DOHH2 (cell line): Measurements from ENCODE around the gene PLCG2.
A peak's percentile ranks its signal among the peaks of the same experiment; 100 is the strongest.

Experiments
- H3F3A ChIP-seq: fragments of 200-600 bp; sonication (generic), shearing (Covaris generic); 2 replicates; pipeline ENCODE4 v1.6.0; 2016; ENCODE audit warnings: antibody characterized with exemption, mild to moderate bottlenecking; ENCODE audit not compliant: control insufficient read depth, insufficient read depth
- H3K27ac ChIP-seq: fragments of 200-600 bp; sonication (generic); 2 replicates; pipeline ENCODE4 v1.5.1; 2014; ENCODE audit warnings: low read depth, mild to moderate bottlenecking, low read length, moderate library complexity
- H3K27me3 ChIP-seq: fragments of 200-600 bp; sonication (generic); 2 replicates; pipeline ENCODE4 v1.6.1; 2014; ENCODE audit warnings: mild to moderate bottlenecking, low read length, mixed read lengths; ENCODE audit not compliant: control insufficient read depth
- H3K36me3 ChIP-seq: fragments of 200-600 bp; sonication (generic); 2 replicates; pipeline ENCODE4 v1.6.1; 2014; ENCODE audit warnings: mild to moderate bottlenecking, low read length, moderate library complexity, mixed read lengths; ENCODE audit not compliant: control insufficient read depth
- H3K4me1 ChIP-seq: fragments of 200-600 bp; sonication (generic); 2 replicates; pipeline ENCODE4 v1.6.1; 2014; ENCODE audit warnings: mild to moderate bottlenecking, low read length, mixed read lengths; ENCODE audit not compliant: control insufficient read depth
- H3K4me2 ChIP-seq: fragments of 200-600 bp; sonication (generic); 2 replicates; pipeline ENCODE4 v1.6.0; 2014; ENCODE audit warnings: mild to moderate bottlenecking, low read length, moderate library complexity
- H3K4me3 ChIP-seq: fragments of 200-600 bp; sonication (generic); 2 replicates; pipeline ENCODE4 v1.5.1; 2014; ENCODE audit warnings: mild to moderate bottlenecking, low read length, mixed read lengths
- H3K79me2 ChIP-seq: fragments of 200-600 bp; sonication (generic); 2 replicates; pipeline ENCODE4 v1.6.1; 2014; ENCODE audit warnings: mild to moderate bottlenecking, low read length, mixed read lengths; ENCODE audit not compliant: control insufficient read depth
- H3K9me2 ChIP-seq: fragments of 200-600 bp; sonication (generic); replicated peaks from 2 replicates; pipeline ENCODE4 v1.6.1; 2014; ENCODE audit warnings: mild to moderate bottlenecking, low read length, mixed read lengths; ENCODE audit not compliant: control insufficient read depth
- H3K9me3 ChIP-seq: fragments of 200-600 bp; sonication (generic); 2 replicates; pipeline ENCODE4 v1.6.1; 2014; ENCODE audit warnings: antibody characterized with exemption, low read length, mixed read lengths; ENCODE audit not compliant: control insufficient read depth, insufficient read depth
- H4K20me1 ChIP-seq: fragments of 200-600 bp; sonication (generic); 2 replicates; pipeline ENCODE4 v1.6.0; 2014; ENCODE audit warnings: low read depth, mild to moderate bottlenecking, antibody characterized with exemption, low read length, moderate library complexity; ENCODE audit not compliant: control insufficient read depth, insufficient read depth
- EZH2phosphoT487 ChIP-seq: fragments of 200-600 bp; sonication (generic); IDR thresholded peaks from 2 replicates; pipeline ENCODE4 v1.6.1; 2017; ENCODE audit warnings: borderline replicate concordance, mild to moderate bottlenecking, antibody characterized with exemption, low read length, moderate library complexity, mixed read lengths
- TF ChIP-seq, protein P1 (sequence below): fragments of 200-600 bp; sonication (generic); IDR thresholded peaks from one replicate; pipeline ENCODE4 v1.5.1; 2014; ENCODE audit warnings: antibody characterized with exemption, mild to moderate bottlenecking, low read depth, low read length; ENCODE audit not compliant: poor library complexity, severe bottlenecking

PLCG2 gene

DNA sequence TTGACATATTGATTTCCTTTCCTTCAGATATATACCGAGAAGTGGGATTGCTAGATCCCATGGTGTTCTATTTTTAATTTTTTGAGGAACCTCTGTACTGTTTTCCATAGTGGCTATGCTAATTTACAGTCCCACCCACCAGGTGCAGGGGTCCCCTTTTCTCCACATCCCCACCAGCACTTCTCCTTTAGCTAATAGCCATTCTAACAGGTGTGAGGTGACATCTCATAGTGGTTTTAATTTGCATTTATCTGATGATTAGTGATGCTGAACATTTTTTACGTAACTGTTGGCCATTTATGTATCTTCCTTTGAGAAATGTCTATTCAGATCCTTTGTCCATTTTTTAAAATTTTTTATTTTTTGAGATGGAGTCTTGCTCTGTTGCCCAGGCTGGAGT is 138.3 kb downstream of the PLCG2 start:
- peaks cover 59% of the 10 kb centered on the region for H3K4me1 ChIP-seq
- H3F3A ChIP-seq = peaks cover 17% of the 10 kb centered on the region
- H3K36me3 ChIP-seq = peaks cover 93% of the 10 kb centered on the region
- peak overlapping the region; percentile 71 for H3K4me2 ChIP-seq
- peak overlapping the region; percentile 83 for H3K27ac ChIP-seq
- peaks cover 8% of the 10 kb centered on the region for H3K79me2 ChIP-seq
- H3K9me3 ChIP-seq = no peaks in the 10 kb centered on the region
- TF ChIP-seq, protein P1, sequence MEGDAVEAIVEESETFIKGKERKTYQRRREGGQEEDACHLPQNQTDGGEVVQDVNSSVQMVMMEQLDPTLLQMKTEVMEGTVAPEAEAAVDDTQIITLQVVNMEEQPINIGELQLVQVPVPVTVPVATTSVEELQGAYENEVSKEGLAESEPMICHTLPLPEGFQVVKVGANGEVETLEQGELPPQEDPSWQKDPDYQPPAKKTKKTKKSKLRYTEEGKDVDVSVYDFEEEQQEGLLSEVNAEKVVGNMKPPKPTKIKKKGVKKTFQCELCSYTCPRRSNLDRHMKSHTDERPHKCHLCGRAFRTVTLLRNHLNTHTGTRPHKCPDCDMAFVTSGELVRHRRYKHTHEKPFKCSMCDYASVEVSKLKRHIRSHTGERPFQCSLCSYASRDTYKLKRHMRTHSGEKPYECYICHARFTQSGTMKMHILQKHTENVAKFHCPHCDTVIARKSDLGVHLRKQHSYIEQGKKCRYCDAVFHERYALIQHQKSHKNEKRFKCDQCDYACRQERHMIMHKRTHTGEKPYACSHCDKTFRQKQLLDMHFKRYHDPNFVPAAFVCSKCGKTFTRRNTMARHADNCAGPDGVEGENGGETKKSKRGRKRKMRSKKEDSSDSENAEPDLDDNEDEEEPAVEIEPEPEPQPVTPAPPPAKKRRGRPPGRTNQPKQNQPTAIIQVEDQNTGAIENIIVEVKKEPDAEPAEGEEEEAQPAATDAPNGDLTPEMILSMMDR = no peak
- no peaks in the 10 kb centered on the region for H3K9me2 ChIP-seq
- H3K27me3 ChIP-seq = no peaks in the 10 kb centered on the region
- H3K4me3 ChIP-seq = peak overlapping the region; percentile 45
- H4K20me1 ChIP-seq = no peaks in the 10 kb centered on the region

DNA sequence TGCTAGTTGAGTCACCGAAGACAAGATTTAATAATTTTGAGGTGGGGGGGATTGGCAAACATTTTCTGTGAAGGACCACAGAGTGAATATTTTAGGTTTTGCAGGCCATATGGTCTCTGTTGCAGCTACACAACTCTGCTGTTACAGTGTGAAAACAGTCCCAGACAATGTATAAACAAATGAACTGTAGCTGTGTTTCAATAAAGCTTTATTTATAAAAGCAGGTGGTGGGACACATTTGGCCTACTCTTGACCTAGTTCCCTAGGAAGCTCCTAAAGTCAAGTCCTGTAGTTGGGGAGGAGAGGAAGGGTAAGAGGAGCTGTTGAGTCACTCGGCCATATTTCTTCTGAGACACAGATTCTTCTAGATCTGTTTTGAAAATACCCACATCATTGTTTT is 139.8 kb downstream of the PLCG2 start:
- no peaks in the 10 kb centered on the region for H3K9me2 ChIP-seq
- no peak for TF ChIP-seq EZH2phosphoT487
- TF ChIP-seq, protein P1 = no peak
- no peak overlapping the region for H3K4me2 ChIP-seq
- peaks cover 93% of the 10 kb centered on the region for H3K36me3 ChIP-seq
- peaks cover 8% of the 10 kb centered on the region for H3K79me2 ChIP-seq
- peaks cover 17% of the 10 kb centered on the region for H3F3A ChIP-seq
- peaks cover 56% of the 10 kb centered on the region for H3K4me1 ChIP-seq
- H4K20me1 ChIP-seq = no peaks in the 10 kb centered on the region
- no peaks in the 10 kb centered on the region for H3K27me3 ChIP-seq
- no peak overlapping the region for H3K4me3 ChIP-seq
- H3K9me3 ChIP-seq = no peaks in the 10 kb centered on the region
- H3K27ac ChIP-seq = peak overlapping the region; percentile 83

DNA sequence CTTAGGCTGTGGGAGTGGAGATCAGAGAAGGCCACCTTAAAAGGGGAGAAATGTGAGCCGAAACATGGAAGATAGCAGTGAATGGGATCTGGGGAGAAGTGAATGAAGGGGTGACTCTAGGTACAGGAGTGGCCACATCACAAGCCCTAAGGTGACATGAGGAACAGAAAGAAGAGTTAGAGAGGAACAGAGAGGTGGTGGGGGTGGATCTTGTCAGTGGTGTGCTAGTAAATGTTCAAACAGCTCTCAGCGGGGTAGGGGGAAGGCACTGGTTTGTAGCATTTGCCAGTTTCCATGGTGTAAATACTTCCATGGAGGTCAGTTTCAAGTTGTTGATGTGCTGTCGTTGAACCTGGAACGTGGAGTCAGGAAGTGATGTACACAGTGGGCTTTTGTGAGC is 141.4 kb downstream of the PLCG2 start:
- H3K4me2 ChIP-seq = no peak overlapping the region
- no peak overlapping the region for H3K27ac ChIP-seq
- no peaks in the 10 kb centered on the region for H3K9me3 ChIP-seq
- H3K79me2 ChIP-seq = peaks cover 8% of the 10 kb centered on the region
- no peak for TF ChIP-seq EZH2phosphoT487
- TF ChIP-seq, protein P1 = no peak
- H3K4me1 ChIP-seq = peaks cover 40% of the 10 kb centered on the region
- peaks cover 16% of the 10 kb centered on the region for H3F3A ChIP-seq
- H3K9me2 ChIP-seq = no peaks in the 10 kb centered on the region
- no peaks in the 10 kb centered on the region; the same call in 1 of the 2 replicates for H4K20me1 ChIP-seq
- H3K36me3 ChIP-seq = peaks cover 93% of the 10 kb centered on the region
- no peaks in the 10 kb centered on the region for H3K27me3 ChIP-seq
- H3K4me3 ChIP-seq = no peak overlapping the region
